ENCODE measurements around the gene PITPNM3. TPM values are rescaled to one million over a fixed set of nuclear protein-coding genes. Genes with fewer than 3 reads are reported as not detected.
A peak's percentile ranks its signal among the peaks of the same experiment; 100 is the strongest.

Gene PITPNM3
- total RNA-seq, 4 donors from 2014 or later: 23.3 to 87.7 (median 47.8) TPM

- peaks cover 0 to 13% of the 10 kb centered on the region in 2 donors for H3K36me3 ChIP-seq
- peaks cover 0 to 57% (median 0%) of the 10 kb centered on the region in 3 donors for H3K4me1 ChIP-seq
- peak overlapping the region in 1 of 4 donors; percentile 31 for H3K27ac ChIP-seq
- no peaks in the 10 kb centered on the region for H3K9me3 ChIP-seq
- ATAC-seq: no peak
- TF ChIP-seq, protein P1, sequence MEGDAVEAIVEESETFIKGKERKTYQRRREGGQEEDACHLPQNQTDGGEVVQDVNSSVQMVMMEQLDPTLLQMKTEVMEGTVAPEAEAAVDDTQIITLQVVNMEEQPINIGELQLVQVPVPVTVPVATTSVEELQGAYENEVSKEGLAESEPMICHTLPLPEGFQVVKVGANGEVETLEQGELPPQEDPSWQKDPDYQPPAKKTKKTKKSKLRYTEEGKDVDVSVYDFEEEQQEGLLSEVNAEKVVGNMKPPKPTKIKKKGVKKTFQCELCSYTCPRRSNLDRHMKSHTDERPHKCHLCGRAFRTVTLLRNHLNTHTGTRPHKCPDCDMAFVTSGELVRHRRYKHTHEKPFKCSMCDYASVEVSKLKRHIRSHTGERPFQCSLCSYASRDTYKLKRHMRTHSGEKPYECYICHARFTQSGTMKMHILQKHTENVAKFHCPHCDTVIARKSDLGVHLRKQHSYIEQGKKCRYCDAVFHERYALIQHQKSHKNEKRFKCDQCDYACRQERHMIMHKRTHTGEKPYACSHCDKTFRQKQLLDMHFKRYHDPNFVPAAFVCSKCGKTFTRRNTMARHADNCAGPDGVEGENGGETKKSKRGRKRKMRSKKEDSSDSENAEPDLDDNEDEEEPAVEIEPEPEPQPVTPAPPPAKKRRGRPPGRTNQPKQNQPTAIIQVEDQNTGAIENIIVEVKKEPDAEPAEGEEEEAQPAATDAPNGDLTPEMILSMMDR (IDR thresholded peaks at IDR 0.05): no peak
- TF ChIP-seq EP300 (IDR thresholded peaks at IDR 0.05) (no peak), POLR2AphosphoS5 (IDR thresholded peaks at IDR 0.05) (no peak), POLR2A (IDR thresholded peaks at IDR 0.05) (no peak)
- H3K27me3 ChIP-seq: no peaks in the 10 kb centered on the region
- no peak overlapping the region for H3K4me3 ChIP-seq
- whole genome bisulfite sequencing, 2 donors (ENCODE audit: low coverage in 1 of 2): 87 to 94% methylated on average over 5 to 6 of the region's 7 CpGs
Measured at GRCh38 chr17:6498356-6498755, 58.0 kb downstream of the PITPNM3 start.

GRCh38 chr17:6497496-6498221 lies 58.7 kb downstream of the PITPNM3 start:
- TF ChIP-seq, protein P1 (IDR thresholded peaks at IDR 0.05): no peak
- TF ChIP-seq POLR2A (IDR thresholded peaks at IDR 0.05): no peak
- no peak for TF ChIP-seq POLR2AphosphoS5 (IDR thresholded peaks at IDR 0.05)
- no peak for TF ChIP-seq EP300 (IDR thresholded peaks at IDR 0.05)
- Histone ChIP-seq H3K9me3 (no peaks in the 10 kb centered on the region), H3K27me3 (no peaks in the 10 kb centered on the region), H3K4me1 (peaks cover 0 to 64% (median 2%) of the 10 kb centered on the region in 3 donors), H3K27ac (peak overlapping the region in 3 of 4 donors; percentile 1 to 43 (median 31)), H3K4me3 (no peak overlapping the region), H3K36me3 (peaks cover 0 to 6% of the 10 kb centered on the region in 2 donors)
- no peak for ATAC-seq
- WGBS, 2 donors (ENCODE audit: low coverage in 1 of 2): 24% methylated on average over 4 of the region's 17 CpGs; no CpG with 5 or more reads in 1 of the 2 donors

- Histone ChIP-seq H3K27ac (peak overlapping the region in 3 of 4 donors; percentile 1 to 43 (median 31)), H3K4me1 (peaks cover 0 to 72% (median 2%) of the 10 kb centered on the region in 3 donors), H3K9me3 (no peaks in the 10 kb centered on the region), H3K4me3 (no peak overlapping the region), H3K36me3 (no peaks in the 10 kb centered on the region), H3K27me3 (no peaks in the 10 kb centered on the region)
- 28 to 46% methylated on average over 9 to 11 of the region's 15 CpGs for WGBS, 2 donors (ENCODE audit: low coverage in 1 of 2)
- ATAC-seq: no peak
- no peak for TF ChIP-seq EP300 (IDR thresholded peaks at IDR 0.05)
Measured at GRCh38 chr17:6496640-6497441, 59.5 kb downstream of the PITPNM3 start.

DNA sequence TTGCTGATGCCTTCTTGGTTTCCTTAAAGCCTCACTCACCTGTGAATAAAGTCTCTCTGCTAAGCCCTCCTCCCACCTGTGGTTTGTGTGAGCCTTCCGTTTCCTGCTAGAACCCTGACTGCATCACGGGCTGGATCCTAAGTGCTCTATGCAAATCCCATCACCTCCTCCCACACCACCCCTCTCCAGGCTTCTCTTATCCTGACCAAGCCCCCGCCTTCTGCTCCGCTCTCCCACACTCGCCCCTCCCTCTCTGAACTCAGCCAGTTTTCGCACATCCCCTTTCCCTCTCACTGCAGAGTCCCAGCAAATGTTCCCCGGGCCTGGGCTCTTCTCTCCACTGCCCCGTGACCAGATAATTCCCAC lies 60.3 kb downstream of the PITPNM3 start:
- TF ChIP-seq EP300 (IDR thresholded peaks at IDR 0.05) (no peak), POLR2A (IDR thresholded peaks at IDR 0.05) (no peak), POLR2AphosphoS5 (IDR thresholded peaks at IDR 0.05) (no peak)
- TF ChIP-seq, protein P1 (IDR thresholded peaks at IDR 0.05): no peak
- Histone ChIP-seq H3K4me3 (no peak overlapping the region), H3K4me1 (peaks cover 0 to 79% (median 2%) of the 10 kb centered on the region in 3 donors), H3K36me3 (no peaks in the 10 kb centered on the region), H3K27ac (peak overlapping the region in 1 of 4 donors; percentile 1), H3K9me3 (no peaks in the 10 kb centered on the region), H3K27me3 (no peaks in the 10 kb centered on the region)
- 19 to 37% methylated on average over 7 to 8 of the region's 8 CpGs for WGBS, 2 donors (ENCODE audit: low coverage in 1 of 2)
- no peak for ATAC-seq

GRCh38 chr17:6495450-6496115 lies 60.8 kb downstream of the PITPNM3 start:
- Histone ChIP-seq H3K27me3 (no peaks in the 10 kb centered on the region), H3K27ac (peak overlapping the region in 2 of 4 donors; percentile 1 to 68), H3K9me3 (no peaks in the 10 kb centered on the region), H3K4me1 (peaks cover 0 to 80% (median 2%) of the 10 kb centered on the region in 3 donors), H3K4me3 (no peak overlapping the region), H3K36me3 (no peaks in the 10 kb centered on the region)
- TF ChIP-seq POLR2A (IDR thresholded peaks at IDR 0.05) (no peak), POLR2AphosphoS5 (IDR thresholded peaks at IDR 0.05) (no peak), EP300 (IDR thresholded peaks at IDR 0.05) (no peak)
- TF ChIP-seq, protein P1 (IDR thresholded peaks at IDR 0.05): no peak
- ATAC-seq: no peak
- 23 to 60% methylated on average over 1 to 5 of the region's 15 CpGs for WGBS, 2 donors (ENCODE audit: low coverage in 1 of 2)

All from gastroesophageal sphincter (tissue), 4 donors.